ENCODE results near the gene SRSF4. TPM values are rescaled to one million over a fixed set of nuclear protein-coding genes. Genes with fewer than 3 reads are reported as not detected.

SRSF4 gene
- total RNA-seq, 1 experiment from 2014 or later, result 69.0 TPM

GRCh38 chr1:29200906-29201594 is 19.4 kb upstream of the SRSF4 start:
- H3K4me1 ChIP-seq (ENCODE audit: control insufficient read depth in 1 of 2, insufficient read depth in 2 of 2, low read length in 2 of 2), result peaks cover 7 to 14% of the 10 kb centered on the region in 2 experiments
- H3K27me3 ChIP-seq (ENCODE audit: insufficient read depth, low read length), result no peaks in the 10 kb centered on the region
- no peak overlapping the region for H3K9ac ChIP-seq (ENCODE audit: low read length)
- CTCF ChIA-PET, result interaction anchor here (2.1 to 4.9 kb wide), 2 partner anchors 167 to 318 kb away, joined by 8 to 59 read pairs; no protein-coding TSS in a partner anchor
- H3K9me2 ChIP-seq (ENCODE audit: insufficient read depth), result no peaks in the 10 kb centered on the region
- POLR2A ChIA-PET, result no interaction called here
- no peak overlapping the region for H2AFZ ChIP-seq (ENCODE audit: low read depth, low read length, poor library complexity, severe bottlenecking)
- BruUV-seq (replicated peaks), result no TSS peak
- intact Hi-C loops (cut with micrococcal nuclease), result loop anchor here (5.0 kb wide), 1 partner anchor 414 kb away; no protein-coding TSS in a partner anchor
- no peaks in the 10 kb centered on the region for H3K79me2 ChIP-seq (ENCODE audit: insufficient read depth, low read length)
- TF ChIP-seq, protein P1, sequence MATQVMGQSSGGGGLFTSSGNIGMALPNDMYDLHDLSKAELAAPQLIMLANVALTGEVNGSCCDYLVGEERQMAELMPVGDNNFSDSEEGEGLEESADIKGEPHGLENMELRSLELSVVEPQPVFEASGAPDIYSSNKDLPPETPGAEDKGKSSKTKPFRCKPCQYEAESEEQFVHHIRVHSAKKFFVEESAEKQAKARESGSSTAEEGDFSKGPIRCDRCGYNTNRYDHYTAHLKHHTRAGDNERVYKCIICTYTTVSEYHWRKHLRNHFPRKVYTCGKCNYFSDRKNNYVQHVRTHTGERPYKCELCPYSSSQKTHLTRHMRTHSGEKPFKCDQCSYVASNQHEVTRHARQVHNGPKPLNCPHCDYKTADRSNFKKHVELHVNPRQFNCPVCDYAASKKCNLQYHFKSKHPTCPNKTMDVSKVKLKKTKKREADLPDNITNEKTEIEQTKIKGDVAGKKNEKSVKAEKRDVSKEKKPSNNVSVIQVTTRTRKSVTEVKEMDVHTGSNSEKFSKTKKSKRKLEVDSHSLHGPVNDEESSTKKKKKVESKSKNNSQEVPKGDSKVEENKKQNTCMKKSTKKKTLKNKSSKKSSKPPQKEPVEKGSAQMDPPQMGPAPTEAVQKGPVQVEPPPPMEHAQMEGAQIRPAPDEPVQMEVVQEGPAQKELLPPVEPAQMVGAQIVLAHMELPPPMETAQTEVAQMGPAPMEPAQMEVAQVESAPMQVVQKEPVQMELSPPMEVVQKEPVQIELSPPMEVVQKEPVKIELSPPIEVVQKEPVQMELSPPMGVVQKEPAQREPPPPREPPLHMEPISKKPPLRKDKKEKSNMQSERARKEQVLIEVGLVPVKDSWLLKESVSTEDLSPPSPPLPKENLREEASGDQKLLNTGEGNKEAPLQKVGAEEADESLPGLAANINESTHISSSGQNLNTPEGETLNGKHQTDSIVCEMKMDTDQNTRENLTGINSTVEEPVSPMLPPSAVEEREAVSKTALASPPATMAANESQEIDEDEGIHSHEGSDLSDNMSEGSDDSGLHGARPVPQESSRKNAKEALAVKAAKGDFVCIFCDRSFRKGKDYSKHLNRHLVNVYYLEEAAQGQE (IDR thresholded peaks at IDR 0.05; ENCODE audit: low read depth), result no peak
- no peak for TF ChIP-seq POLR2AphosphoS5 (IDR thresholded peaks at IDR 0.05; ENCODE audit: low read depth, low read length)
- TF ChIP-seq CEBPB (IDR thresholded peaks at IDR 0.05; ENCODE audit: low read depth), result no peak
- TF ChIP-seq FOSL1 (IDR thresholded peaks at IDR 0.05; ENCODE audit: low read depth), result no peak
- TF ChIP-seq EGR1 (IDR thresholded peaks at IDR 0.05; ENCODE audit: low read depth), result no peak
- no peak for TF ChIP-seq POLR2A (IDR thresholded peaks at IDR 0.05; ENCODE audit: borderline replicate concordance, extremely low read depth, insufficient read depth, insufficient read length)
- TF ChIP-seq ATF3 (IDR thresholded peaks at IDR 0.05), result no peak
- TF ChIP-seq CBX3 (IDR thresholded peaks at IDR 0.05; ENCODE audit: low read depth), result no peak
- TF ChIP-seq, protein P2, sequence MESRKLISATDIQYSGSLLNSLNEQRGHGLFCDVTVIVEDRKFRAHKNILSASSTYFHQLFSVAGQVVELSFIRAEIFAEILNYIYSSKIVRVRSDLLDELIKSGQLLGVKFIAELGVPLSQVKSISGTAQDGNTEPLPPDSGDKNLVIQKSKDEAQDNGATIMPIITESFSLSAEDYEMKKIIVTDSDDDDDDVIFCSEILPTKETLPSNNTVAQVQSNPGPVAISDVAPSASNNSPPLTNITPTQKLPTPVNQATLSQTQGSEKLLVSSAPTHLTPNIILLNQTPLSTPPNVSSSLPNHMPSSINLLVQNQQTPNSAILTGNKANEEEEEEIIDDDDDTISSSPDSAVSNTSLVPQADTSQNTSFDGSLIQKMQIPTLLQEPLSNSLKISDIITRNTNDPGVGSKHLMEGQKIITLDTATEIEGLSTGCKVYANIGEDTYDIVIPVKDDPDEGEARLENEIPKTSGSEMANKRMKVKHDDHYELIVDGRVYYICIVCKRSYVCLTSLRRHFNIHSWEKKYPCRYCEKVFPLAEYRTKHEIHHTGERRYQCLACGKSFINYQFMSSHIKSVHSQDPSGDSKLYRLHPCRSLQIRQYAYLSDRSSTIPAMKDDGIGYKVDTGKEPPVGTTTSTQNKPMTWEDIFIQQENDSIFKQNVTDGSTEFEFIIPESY (IDR thresholded peaks at IDR 0.05; ENCODE audit: extremely low read depth, insufficient replicate concordance, low read length), result no peak
- TF ChIP-seq TCF7L2 (IDR thresholded peaks at IDR 0.05; ENCODE audit: borderline replicate concordance, extremely low read depth, insufficient read depth, insufficient read length), result no peak
- no peak for TF ChIP-seq SRF (IDR thresholded peaks at IDR 0.05; ENCODE audit: low read depth)
- TF ChIP-seq ZNF274 (IDR thresholded peaks at IDR 0.05; ENCODE audit: low read depth, low read length), result no peak
- no peak for TF ChIP-seq JUND (IDR thresholded peaks at IDR 0.05)
- no peak for TF ChIP-seq EZH2 (IDR thresholded peaks at IDR 0.05)
- H3K36me3 ChIP-seq (ENCODE audit: control insufficient read depth in 1 of 2, insufficient read depth in 2 of 2, low read length in 2 of 2), result peaks cover 12 to 38% of the 10 kb centered on the region in 2 experiments; a peak in 3 of 4 replicates
- H3K9me3 ChIP-seq (ENCODE audit: control insufficient read depth in 1 of 2, insufficient read depth in 1 of 2, low read depth in 1 of 2, low read length in 2 of 2), result no peaks in the 10 kb centered on the region
- RAD21 ChIA-PET (ENCODE audit: low non-redundant PET in 1 of 2, low total read pairs in 2 of 2, uncharacterized antibody in 2 of 2, unreplicated experiment in 2 of 2), result no interaction called here
- no peak overlapping the region for H3K4me3 ChIP-seq (replicated peaks in 1 of 2; ENCODE audit: low read depth in 1 of 2, low read length in 2 of 2)
- DNase-seq (ENCODE audit: low read depth, low spot score) (no peak), ATAC-seq (no peak)
- no peak overlapping the region for H3K27ac ChIP-seq (ENCODE audit: low read depth, low read length)
- no peak overlapping the region for H3K4me2 ChIP-seq (ENCODE audit: low read length)
- H4K20me1 ChIP-seq (ENCODE audit: insufficient read depth), result no peaks in the 10 kb centered on the region

Data from HCT116 (cell line).